ENCODE results near the gene ZNF597.

The ZNF597 gene

DNA sequence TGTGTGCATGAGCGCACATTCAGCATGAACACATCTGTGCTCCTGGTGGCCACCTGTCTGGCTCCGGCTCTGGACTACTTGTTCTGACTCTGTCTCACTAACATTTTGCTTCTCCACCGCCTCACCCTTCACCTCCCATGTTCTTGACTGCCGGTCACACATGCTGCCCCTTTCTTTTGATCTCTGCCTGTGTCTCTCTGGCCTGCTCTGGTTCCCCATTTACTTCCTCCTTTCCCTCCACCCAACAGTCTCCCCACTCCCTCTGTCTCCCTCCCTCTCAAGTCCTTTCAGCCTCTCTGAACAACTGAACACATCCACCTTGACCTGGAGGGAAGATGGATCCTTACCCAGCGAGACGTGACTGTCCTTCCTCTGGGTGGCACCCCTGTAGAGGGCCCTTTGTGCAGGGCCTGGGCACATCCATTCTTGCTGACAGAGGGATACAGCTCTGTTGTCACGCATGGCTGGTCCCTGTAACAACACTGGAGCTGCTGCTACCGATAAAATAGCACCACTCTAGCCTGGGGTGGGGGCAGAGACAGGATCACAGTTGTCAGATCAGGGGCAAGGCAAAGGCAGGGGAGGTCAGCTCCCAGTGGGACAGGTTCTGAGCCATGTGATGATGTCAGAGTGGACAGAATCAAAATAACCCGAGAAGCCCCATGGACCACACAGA, 53.5 kb downstream of the ZNF597 start:
- Histone ChIP-seq H3K4me1 (ENCODE audit: insufficient read depth, low read length) (no peaks in the 10 kb centered on the region), H3K9ac (ENCODE audit: low read depth, low read length) (no peak overlapping the region), H3K27me3 (ENCODE audit: insufficient read depth, low read length, poor library complexity) (no peaks in the 10 kb centered on the region), H3K36me3 (ENCODE audit: insufficient read depth, low read length) (peaks cover 80% of the 10 kb centered on the region), H2AFZ (ENCODE audit: low read depth, low read length) (no peak overlapping the region), H3K4me3 (ENCODE audit: low read depth in 1 of 2, low read length in 2 of 2) (no peak overlapping the region), H3K9me3 (ENCODE audit: insufficient read depth, low read length, severe bottlenecking) (peaks cover 14% of the 10 kb centered on the region), H3K4me2 (ENCODE audit: insufficient read depth, low read length) (no peak overlapping the region), H4K20me1 (ENCODE audit: insufficient read depth, low read length) (0 out of 2 replicates have a peak, but pooled peaks cover 5% of the 10 kb centered on the region), H3K27ac (ENCODE audit: low read length) (no peak overlapping the region), H3K79me2 (ENCODE audit: insufficient read depth, low read length) (peaks cover 22% of the 10 kb centered on the region; the same call in 1 of the 2 replicates)
- ATAC-seq (ENCODE audit: insufficient read depth, low read depth), result no peak
- DNase-seq, result no peak
- TF ChIP-seq, protein P1, sequence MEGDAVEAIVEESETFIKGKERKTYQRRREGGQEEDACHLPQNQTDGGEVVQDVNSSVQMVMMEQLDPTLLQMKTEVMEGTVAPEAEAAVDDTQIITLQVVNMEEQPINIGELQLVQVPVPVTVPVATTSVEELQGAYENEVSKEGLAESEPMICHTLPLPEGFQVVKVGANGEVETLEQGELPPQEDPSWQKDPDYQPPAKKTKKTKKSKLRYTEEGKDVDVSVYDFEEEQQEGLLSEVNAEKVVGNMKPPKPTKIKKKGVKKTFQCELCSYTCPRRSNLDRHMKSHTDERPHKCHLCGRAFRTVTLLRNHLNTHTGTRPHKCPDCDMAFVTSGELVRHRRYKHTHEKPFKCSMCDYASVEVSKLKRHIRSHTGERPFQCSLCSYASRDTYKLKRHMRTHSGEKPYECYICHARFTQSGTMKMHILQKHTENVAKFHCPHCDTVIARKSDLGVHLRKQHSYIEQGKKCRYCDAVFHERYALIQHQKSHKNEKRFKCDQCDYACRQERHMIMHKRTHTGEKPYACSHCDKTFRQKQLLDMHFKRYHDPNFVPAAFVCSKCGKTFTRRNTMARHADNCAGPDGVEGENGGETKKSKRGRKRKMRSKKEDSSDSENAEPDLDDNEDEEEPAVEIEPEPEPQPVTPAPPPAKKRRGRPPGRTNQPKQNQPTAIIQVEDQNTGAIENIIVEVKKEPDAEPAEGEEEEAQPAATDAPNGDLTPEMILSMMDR (IDR thresholded peaks at IDR 0.05; ENCODE audit: borderline replicate concordance, extremely low read depth, low read length, poor library complexity, severe bottlenecking), result no peak
- TF ChIP-seq EZH2 (IDR thresholded peaks at IDR 0.05; ENCODE audit: borderline replicate concordance, low read depth, low read length, severe bottlenecking), result no peak

DNA sequence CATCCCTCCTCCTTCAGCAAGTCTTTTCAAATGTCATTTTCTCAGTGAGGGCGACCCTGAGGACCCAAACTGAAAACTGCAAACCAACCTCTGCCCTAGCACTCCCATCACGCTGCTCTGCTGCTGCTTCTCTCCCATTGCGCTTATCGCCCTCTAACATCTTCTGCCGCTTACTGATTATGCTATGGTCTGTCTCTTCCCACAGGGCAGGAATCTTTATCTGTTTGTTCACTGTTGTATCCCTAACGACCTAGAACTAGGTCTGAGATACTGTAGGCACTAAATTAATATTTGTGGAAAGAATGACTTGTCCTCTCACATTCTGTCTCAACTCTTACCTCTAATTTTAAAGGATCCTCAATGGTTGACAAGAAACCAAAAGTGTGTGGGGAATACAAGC, 55.0 kb downstream of the ZNF597 start:
- Histone ChIP-seq H3K9me3 (ENCODE audit: insufficient read depth, low read length, severe bottlenecking) (peaks cover 28% of the 10 kb centered on the region), H2AFZ (ENCODE audit: low read depth, low read length) (no peak overlapping the region), H3K36me3 (ENCODE audit: insufficient read depth, low read length) (peaks cover 80% of the 10 kb centered on the region), H3K4me2 (ENCODE audit: insufficient read depth, low read length) (no peak overlapping the region), H3K27me3 (ENCODE audit: insufficient read depth, low read length, poor library complexity) (no peaks in the 10 kb centered on the region), H3K4me3 (ENCODE audit: low read depth in 1 of 2, low read length in 2 of 2) (no peak overlapping the region), H3K4me1 (ENCODE audit: insufficient read depth, low read length) (no peaks in the 10 kb centered on the region), H3K9ac (ENCODE audit: low read depth, low read length) (no peak overlapping the region), H4K20me1 (ENCODE audit: insufficient read depth, low read length) (0 out of 2 replicates have a peak, but pooled peaks cover 3% of the 10 kb centered on the region), H3K79me2 (ENCODE audit: insufficient read depth, low read length) (peaks cover 10% of the 10 kb centered on the region; the same call in 1 of the 2 replicates), H3K27ac (ENCODE audit: low read length) (no peak overlapping the region)
- ATAC-seq (ENCODE audit: insufficient read depth, low read depth), result no peak
- TF ChIP-seq EZH2 (IDR thresholded peaks at IDR 0.05; ENCODE audit: borderline replicate concordance, low read depth, low read length, severe bottlenecking), result no peak
- TF ChIP-seq, protein P1 (IDR thresholded peaks at IDR 0.05; ENCODE audit: borderline replicate concordance, extremely low read depth, low read length, poor library complexity, severe bottlenecking), result no peak
- no peak for DNase-seq

DNA sequence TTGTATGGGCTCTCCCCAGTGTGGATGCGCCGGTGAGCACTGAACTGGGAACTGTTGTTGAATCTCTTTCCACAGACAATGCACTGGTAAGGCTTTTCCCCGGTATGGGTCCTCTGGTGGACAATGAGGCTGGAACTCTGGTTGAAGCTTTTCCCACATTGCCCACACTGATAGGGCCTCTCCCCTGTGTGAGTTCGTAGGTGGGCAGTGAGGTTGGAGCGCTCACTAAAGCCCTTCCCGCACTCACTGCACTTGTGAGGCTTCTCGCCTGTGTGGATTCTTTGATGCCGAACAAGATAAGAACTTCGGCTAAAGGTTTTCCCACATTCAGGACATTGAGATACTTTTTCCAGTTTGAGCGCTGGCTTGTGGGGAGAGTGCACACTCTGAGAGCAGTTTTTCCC, 60.3 kb downstream of the ZNF597 start:
- DNase-seq (no peak), ATAC-seq (ENCODE audit: insufficient read depth, low read depth) (no peak)
- H3K9ac ChIP-seq (ENCODE audit: low read depth, low read length), result no peak overlapping the region
- H3K4me3 ChIP-seq (ENCODE audit: low read depth in 1 of 2, low read length in 2 of 2), result peak overlapping the region in 1 of 2 experiments; percentile 20; a peak in 1 of 4 replicates
- TF ChIP-seq, protein P1 (IDR thresholded peaks at IDR 0.05; ENCODE audit: borderline replicate concordance, extremely low read depth, low read length, poor library complexity, severe bottlenecking), result peak; percentile 1
- no peak for TF ChIP-seq EZH2 (IDR thresholded peaks at IDR 0.05; ENCODE audit: borderline replicate concordance, low read depth, low read length, severe bottlenecking)
- peaks cover 54% of the 10 kb centered on the region for H3K36me3 ChIP-seq (ENCODE audit: insufficient read depth, low read length)
- no peak overlapping the region for H2AFZ ChIP-seq (ENCODE audit: low read depth, low read length)
- H3K4me1 ChIP-seq (ENCODE audit: insufficient read depth, low read length), result no peaks in the 10 kb centered on the region
- no peaks in the 10 kb centered on the region for H3K79me2 ChIP-seq (ENCODE audit: insufficient read depth, low read length)
- H3K4me2 ChIP-seq (ENCODE audit: insufficient read depth, low read length), result no peak overlapping the region
- no peak overlapping the region for H3K27ac ChIP-seq (ENCODE audit: low read length)
- peaks cover 49% of the 10 kb centered on the region for H3K9me3 ChIP-seq (ENCODE audit: insufficient read depth, low read length, severe bottlenecking)
- H4K20me1 ChIP-seq (ENCODE audit: insufficient read depth, low read length), result no peaks in the 10 kb centered on the region
- no peaks in the 10 kb centered on the region for H3K27me3 ChIP-seq (ENCODE audit: insufficient read depth, low read length, poor library complexity)

Data from DND-41 (cell line).